ENCODE results near the gene RPL7L1.

RPL7L1 gene

GRCh38 chr6:42933205-42933604, 53.8 kb downstream of the RPL7L1 start:
- no peak for DNase-seq (ENCODE audit: low spot score)

- DNase-seq (ENCODE audit: low spot score): no peak
Measured at GRCh38 chr6:42935322-42935721, 55.9 kb downstream of the RPL7L1 start.

GRCh38 chr6:42936398-42936797, 57.0 kb downstream of the RPL7L1 start:
- no peak for DNase-seq (ENCODE audit: low spot score)

- no peak for DNase-seq (ENCODE audit: low spot score)
Measured at GRCh38 chr6:42937548-42938427, 58.4 kb downstream of the RPL7L1 start.

- no peak for DNase-seq (ENCODE audit: low spot score)
Measured at GRCh38 chr6:42938428-42938796, 59.0 kb downstream of the RPL7L1 start.

- no peak for DNase-seq (ENCODE audit: low spot score)
Measured at GRCh38 chr6:42938987-42939809, 59.8 kb downstream of the RPL7L1 start.

All from D341Med (cell line).